Activated CD8-positive, alpha-beta memory T cell treated with anti-CD3 and anti-CD28 coated beads for 36 hours (primary cell): ENCODE data around the gene WDR74. TPM values are rescaled to one million over a fixed set of nuclear protein-coding genes. Genes with fewer than 3 reads are reported as not detected.

Source experiments
- CTCF ChIA-PET: fragments of 350-600 bp; sonication (Branson Sonifier 250); formaldehyde crosslinking; loops from one replicate; lab custom pipeline; 2021; ENCODE audit warnings: antibody characterized with exemption; lab: Charles Lee
- POLR2A ChIA-PET: fragments of 350-600 bp; sonication (Branson Sonifier 250); formaldehyde crosslinking; loops from one replicate; lab custom pipeline; 2021; ENCODE audit warnings: antibody characterized with exemption; lab: Charles Lee
- total RNA-seq, 2 experiments: library from RNA; stranded (reverse); gene quantifications; one replicate each; pipeline ENCODE4 v1.2.3, GENCODE V29; 2021

WDR74 gene
- 100 to 1,000 TPM; 122 to 124 TPM for total RNA-seq

- ChIA-PET POLR2A (interaction anchor here (0.6 to 4.7 kb wide), 9 partner anchors 7 to 175 kb away, joined by 3 to 249 read pairs (median 20); partner anchors contain the start of genes C11orf98, CSKMT, HNRNPUL2 and SLC3A2), CTCF (interaction anchor here (0.7 to 3.3 kb wide), 3 partner anchors 11 to 42 kb away, joined by 3 to 23 read pairs (median 3); partner anchors contain the start of gene SLC3A2)
These were observed at the start of gene WDR74 for GRCh38 chr11:62839050-62839945. Gene WDR74 (minus strand): TSS chr11:62839590. CDS start chr11:62839570, 20 bp downstream.

GRCh38 chr11:62889126-62889483 is 49.7 kb upstream of the WDR74 start:
- CTCF ChIA-PET: no interaction called here

GRCh38 chr11:62888406-62888805 is 49.0 kb upstream of the WDR74 start:
- CTCF ChIA-PET: no interaction called here
- POLR2A ChIA-PET: interaction anchor here (8.4 kb wide), 1 partner anchor 34 kb away, joined by 170 read pairs; no protein-coding TSS in a partner anchor

More at GRCh38 chr11:62889126-62889483, 49.7 kb upstream of the WDR74 start:
- POLR2A ChIA-PET: interaction anchor here (1.6 kb wide), 1 partner anchor 8 kb away, joined by 6 read pairs; no protein-coding TSS in a partner anchor

GRCh38 chr11:62885137-62885750 is 45.9 kb upstream of the WDR74 start:
- CTCF ChIA-PET: interaction anchor here (1.0 to 1.7 kb wide), 2 partner anchors 21 kb away, joined by 4 to 5 read pairs; no protein-coding TSS in a partner anchor
- POLR2A ChIA-PET: interaction anchor here (8.4 kb wide), 1 partner anchor 31 kb away, joined by 170 read pairs; no protein-coding TSS in a partner anchor

GRCh38 chr11:62883673-62884072 is 44.3 kb upstream of the WDR74 start:
- CTCF ChIA-PET: interaction anchor here (0.6 to 2.9 kb wide), 3 partner anchors 18 to 57 kb away, joined by 3 to 12 read pairs (median 3); no protein-coding TSS in a partner anchor

GRCh38 chr11:62882788-62883501 is 43.6 kb upstream of the WDR74 start:
- POLR2A ChIA-PET: interaction anchor here (0.6 to 8.4 kb wide), 7 partner anchors 16 to 1898 kb away, joined by 3 to 170 read pairs (median 5); partner anchors contain the start of genes TMEM179B and WDR74
- CTCF ChIA-PET: interaction anchor here (1.2 to 2.9 kb wide), 4 partner anchors 22 to 96 kb away, joined by 3 to 25 read pairs (median 11); no protein-coding TSS in a partner anchor

More at GRCh38 chr11:62883673-62884072, 44.3 kb upstream of the WDR74 start:
- POLR2A ChIA-PET: interaction anchor here (1.0 to 8.4 kb wide), 4 partner anchors 29 to 97 kb away, joined by 3 to 170 read pairs (median 5); partner anchors contain the start of genes STX5 and TMEM179B

DNA sequence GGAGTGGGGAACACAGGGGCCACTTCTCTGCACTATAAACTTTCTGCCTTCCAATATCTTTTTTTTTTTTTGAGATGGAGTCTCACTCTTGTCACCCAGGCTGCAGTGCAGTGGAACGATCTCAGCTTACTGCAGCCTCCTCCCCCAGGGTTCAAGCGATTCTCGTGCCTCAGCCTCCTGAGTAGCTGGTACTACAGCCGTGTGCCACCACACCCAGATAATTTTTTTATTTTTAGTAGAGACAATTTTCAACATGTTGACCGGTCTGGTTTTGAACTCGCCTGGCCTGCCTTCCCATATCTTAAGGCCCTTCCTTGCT is 43.0 kb upstream of the WDR74 start:
- ChIA-PET POLR2A (interaction anchor here (0.6 to 8.4 kb wide), 7 partner anchors 17 to 1897 kb away, joined by 3 to 170 read pairs (median 6); partner anchors contain the start of gene WDR74), CTCF (interaction anchor here (0.6 to 2.9 kb wide), 7 partner anchors 8 to 141 kb away, joined by 3 to 25 read pairs (median 4); no protein-coding TSS in a partner anchor)

- POLR2A ChIA-PET: interaction anchor here (0.7 to 8.4 kb wide), 17 partner anchors 8 to 308 kb away, joined by 3 to 170 read pairs (median 7); partner anchors contain the start of genes C11orf98, CSKMT, EEF1G and LBHD1
- CTCF ChIA-PET: interaction anchor here (0.6 to 2.9 kb wide), 14 partner anchors 8 to 142 kb away, joined by 3 to 25 read pairs (median 4); partner anchors contain the start of genes STX5 and TAF6L
These were observed 42.4 kb upstream of the WDR74 start for GRCh38 chr11:62881579-62882430.

- CTCF ChIA-PET: interaction anchor here (0.6 to 2.9 kb wide), 14 partner anchors 12 to 143 kb away, joined by 3 to 25 read pairs (median 3); partner anchors contain the start of genes NXF1, STX5 and TAF6L
- POLR2A ChIA-PET: interaction anchor here (0.6 to 8.4 kb wide), 18 partner anchors 9 to 307 kb away, joined by 3 to 170 read pairs (median 6); partner anchors contain the start of genes C11orf98, CSKMT, EEF1G and LBHD1
These were observed 41.6 kb upstream of the WDR74 start, which contains the start of gene SLC3A2 for GRCh38 chr11:62880803-62881578. Gene SLC3A2 (plus strand): TSS chr11:62880896. CDS start chr11:62881024, 128 bp downstream.

- CTCF ChIA-PET: interaction anchor here (0.6 to 2.6 kb wide), 8 partner anchors 17 to 109 kb away, joined by 3 to 25 read pairs (median 4); partner anchors contain the start of genes NXF1, STX5 and TAF6L
These were observed 40.9 kb upstream of the WDR74 start for GRCh38 chr11:62880231-62880802.

DNA sequence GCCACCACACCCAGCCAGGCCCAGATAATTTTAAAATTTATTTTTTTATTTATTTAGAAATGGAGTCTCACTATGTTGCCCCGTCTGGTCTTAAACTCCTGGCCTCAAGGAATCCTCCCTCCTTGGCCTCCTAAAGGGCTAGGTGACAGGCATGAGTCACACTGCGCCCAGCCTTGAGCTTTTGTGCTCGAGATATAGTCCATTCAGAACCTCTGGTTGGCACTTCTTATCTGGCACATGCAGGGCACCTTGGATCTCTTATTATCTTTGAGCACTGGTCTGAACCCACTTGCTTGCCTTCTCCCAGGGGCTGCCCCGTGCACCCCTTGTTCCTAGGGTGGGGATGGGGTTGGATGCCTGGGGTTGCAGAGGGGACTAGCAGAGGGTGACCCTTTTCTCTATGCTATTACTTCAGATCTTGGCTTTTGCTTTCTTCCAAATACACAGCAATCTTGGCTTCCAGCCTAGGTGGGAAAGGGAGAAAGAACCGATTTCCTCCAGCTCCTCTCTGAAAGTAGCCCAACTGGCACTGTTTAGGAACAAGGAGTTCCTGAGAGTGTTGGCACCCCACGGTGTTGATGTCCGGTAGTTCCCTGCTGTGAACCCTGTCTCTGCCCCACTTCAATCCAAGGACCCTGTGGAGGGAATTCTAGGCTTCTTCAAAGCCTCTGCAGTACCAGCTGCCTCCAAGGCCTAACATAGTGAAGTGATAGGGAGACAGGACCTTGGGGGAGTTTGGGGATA is 40.0 kb upstream of the WDR74 start:
- POLR2A ChIA-PET: interaction anchor here (1.3 kb wide), 1 partner anchor 23 kb away, joined by 5 read pairs; no protein-coding TSS in a partner anchor
- CTCF ChIA-PET: interaction anchor here (0.9 to 1.0 kb wide), 2 partner anchors 18 to 45 kb away, joined by 4 read pairs; no protein-coding TSS in a partner anchor

More at GRCh38 chr11:62880231-62880802, 40.9 kb upstream of the WDR74 start:
- POLR2A ChIA-PET: interaction anchor here (0.6 to 8.4 kb wide), 9 partner anchors 15 to 177 kb away, joined by 3 to 170 read pairs (median 9); partner anchors contain the start of genes NXF1, STX5, TEX54 and WDR74

DNA sequence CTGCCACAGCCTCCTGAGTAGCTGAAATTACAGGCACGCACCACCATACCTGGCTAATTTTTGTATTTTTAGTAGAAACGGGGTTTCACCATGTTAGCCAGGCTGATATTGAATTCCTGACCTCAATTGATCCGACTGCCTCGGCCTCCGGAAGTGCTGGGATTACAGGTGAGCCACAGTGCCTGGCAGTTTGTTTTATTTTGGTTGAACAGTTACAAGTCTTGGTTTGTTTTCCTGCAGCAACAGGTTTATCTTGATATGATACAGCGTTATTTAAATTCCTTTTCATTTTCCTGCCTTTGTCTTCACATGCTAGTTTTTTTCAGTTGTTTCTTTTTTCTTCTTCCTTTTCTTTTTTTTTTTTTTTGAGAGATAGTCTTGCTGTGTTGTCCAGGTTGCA is 37.3 kb upstream of the WDR74 start:
- ChIA-PET POLR2A (no interaction called here), CTCF (no interaction called here)

- ChIA-PET CTCF (interaction anchor here (1.0 kb wide), 1 partner anchor 89 kb away, joined by 3 read pairs; no protein-coding TSS in a partner anchor), POLR2A (no interaction called here)
These were observed 36.5 kb upstream of the WDR74 start for GRCh38 chr11:62875698-62876478.

DNA sequence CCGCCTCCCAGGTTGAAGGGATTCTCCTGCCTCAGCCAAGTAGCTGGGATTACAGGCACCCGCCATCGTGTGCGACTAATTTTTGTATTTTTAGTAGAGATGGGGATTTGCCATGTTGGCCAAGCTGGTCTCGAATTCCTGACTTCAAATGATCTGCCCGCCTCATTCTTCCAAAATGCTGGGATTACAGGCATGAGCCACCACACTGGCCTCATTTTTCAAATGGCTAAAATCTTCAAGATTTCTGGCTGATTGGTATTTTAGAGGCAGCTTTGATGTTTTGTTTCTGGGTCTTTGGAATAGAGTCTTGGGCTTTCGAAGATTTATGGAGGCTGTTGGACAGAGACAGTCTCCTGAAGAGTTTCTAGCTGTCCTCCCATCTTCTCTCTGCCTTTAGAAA is 35.5 kb upstream of the WDR74 start:
- POLR2A ChIA-PET: interaction anchor here (0.7 kb wide), 1 partner anchor 85 kb away, joined by 3 read pairs; no protein-coding TSS in a partner anchor

More for the DNA sequence above, 35.5 kb upstream of the WDR74 start:
- CTCF ChIA-PET: interaction anchor here (1.0 kb wide), 1 partner anchor 88 kb away, joined by 3 read pairs; no protein-coding TSS in a partner anchor
